Stomach (tissue), 9 donors: ENCODE measurements around the gene AIFM2. TPM values are rescaled to one million over a fixed set of nuclear protein-coding genes. Genes with fewer than 3 reads are reported as not detected.
"Not testable (repeated sequence)": the region's sequence is repeated elsewhere in the genome, so short reads cannot be mapped to it uniquely, and the experiment has no call there.

Experiments
- DNase-seq, 2 donors: peaks; one replicate each; pipeline versions ENCODE4 v3.0.0 to v3.0.0-alpha.2; 2013 to 2019
- H3K27ac ChIP-seq, 5 donors: fragments of 200-600 bp in 4 of 5; sonication (generic) in 4 of 5; one replicate each; pipeline ENCODE4 v1.5.1; 2013 to 2019; ENCODE audit warnings: mild to moderate bottlenecking in 1 of 5, moderate library complexity in 1 of 5
- H3K27me3 ChIP-seq, 3 donors: fragments of 200-600 bp; sonication (generic); one replicate each; pipeline ENCODE4 v1.5.1; 2017 to 2019; ENCODE audit warnings: mixed run types in 1 of 3
- H3K36me3 ChIP-seq, 4 donors: fragments of 200-600 bp; sonication (generic); 1 replicate in 3 of 4; 2 replicates in 1 of 4; pipeline ENCODE4 v1.5.1; 2016 to 2019
- H3K4me1 ChIP-seq, 4 donors: fragments of 200-600 bp; sonication (generic); one replicate each; pipeline ENCODE4 v1.5.1; 2016 to 2019
- H3K4me3 ChIP-seq, 4 donors: fragments of 200-600 bp; sonication (generic) in 3 of 4; one replicate each; pipeline ENCODE4 v1.5.1; 2016 to 2019; ENCODE audit warnings: mild to moderate bottlenecking in 1 of 4
- H3K9me3 ChIP-seq, 4 donors: fragments of 200-600 bp; sonication (generic); one replicate each; pipeline ENCODE4 v1.5.1; 2016 to 2019
- EP300 ChIP-seq: sonication (generic); formaldehyde crosslinking; IDR thresholded peaks from one replicate; pipeline ENCODE4 v1.6.1; 2017; ENCODE audit warnings: antibody characterized with exemption
- POLR2A ChIP-seq, 4 donors: fragments of 450-650 bp; IDR thresholded peaks; one replicate each; pipeline ENCODE4 v1.6.1; 2016; ENCODE audit warnings: antibody characterized with exemption in 4 of 4, control low read depth in 2 of 4, mild to moderate bottlenecking in 1 of 4, moderate library complexity in 1 of 4
- POLR2AphosphoS5 ChIP-seq, 3 donors: sonication (generic); formaldehyde crosslinking; IDR thresholded peaks; one replicate each; pipeline ENCODE4 v1.6.1; 2016; ENCODE audit warnings: antibody characterized with exemption in 3 of 3
- WGBS, 5 donors: extraction: QIAGEN DNeasy Blood & Tissue Kit in 3 of 5; methylation state at CpG; one replicate each; pipeline versions ENCODE4 v1.1.5 to v1.1.7; 2013 to 2018; 5-methylcytosine and 5-hydroxymethylcytosine counted together
- intact Hi-C: fragments of 100-400 bp; cut with DNase I; formaldehyde crosslinking; loops from one replicate; pipeline ENCODE4 v1.15.1; 2023; ENCODE audit warnings: low total_unique reads
- polyA plus RNA-seq, 3 donors: library from polyadenylated mRNA; stranded (reverse); fragments of 200-250 nt; gene quantifications; one replicate each; pipeline ENCODE4 v1.2.3, GENCODE V29; 2013
- total RNA-seq, 5 donors: library from RNA; depleted of rRNA; stranded (reverse); fragments of >200 nt; gene quantifications; one replicate each; pipeline versions ENCODE4 v1.1.0 to v1.2.3, GENCODE V29; 2014 to 2016
- TF ChIP-seq, protein P1 (sequence below), 7 experiments: fragments of 450-650 bp in 4 of 7; fragments of 200-600 bp in 3 of 7; sonication (generic) in 3 of 7; IDR thresholded peaks; one replicate each; pipeline ENCODE4 v1.5.1; 2016 to 2019; ENCODE audit warnings: antibody characterized with exemption in 7 of 7, control low read depth in 2 of 7, mild to moderate bottlenecking in 1 of 7
- donor health status: healthy with polysubstance abuse.
- donor health status: Bipolar disorder and iron deficiency.
- donor health status: healthy.

Gene AIFM2
- total and polyA plus RNA-seq, 8 donors: 4.5 to 14.5 (median 6.1) TPM

DNA sequence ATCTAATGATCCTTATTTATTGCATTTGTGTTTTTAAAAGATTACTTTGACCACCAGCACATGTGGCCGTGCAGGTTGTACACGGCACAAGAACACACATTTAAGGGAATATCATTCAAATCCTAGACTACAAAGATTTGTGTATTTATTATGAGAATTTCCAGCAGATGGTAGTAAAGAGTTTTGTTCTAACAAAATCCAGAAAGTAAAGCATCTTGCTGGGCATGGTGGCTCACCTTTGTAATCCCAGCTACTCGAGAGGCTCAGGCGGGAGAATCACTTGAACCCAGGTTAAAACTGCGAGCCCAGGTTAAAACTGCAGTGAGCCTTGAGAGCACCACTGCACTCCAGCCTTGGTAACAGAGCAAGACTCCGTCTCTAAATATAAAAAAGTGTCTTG is 48.4 kb downstream of the AIFM2 start:
- Histone ChIP-seq H3K27me3 (no peaks in the 10 kb centered on the region), H3K9me3 (no peaks in the 10 kb centered on the region), H3K27ac (no peak overlapping the region), H3K4me1 (no peaks in the 10 kb centered on the region), H3K36me3 (peaks cover 0 to 3% (median under 1%) of the 10 kb centered on the region in 4 donors), H3K4me3 (no peak overlapping the region)
- TF ChIP-seq, protein P1, sequence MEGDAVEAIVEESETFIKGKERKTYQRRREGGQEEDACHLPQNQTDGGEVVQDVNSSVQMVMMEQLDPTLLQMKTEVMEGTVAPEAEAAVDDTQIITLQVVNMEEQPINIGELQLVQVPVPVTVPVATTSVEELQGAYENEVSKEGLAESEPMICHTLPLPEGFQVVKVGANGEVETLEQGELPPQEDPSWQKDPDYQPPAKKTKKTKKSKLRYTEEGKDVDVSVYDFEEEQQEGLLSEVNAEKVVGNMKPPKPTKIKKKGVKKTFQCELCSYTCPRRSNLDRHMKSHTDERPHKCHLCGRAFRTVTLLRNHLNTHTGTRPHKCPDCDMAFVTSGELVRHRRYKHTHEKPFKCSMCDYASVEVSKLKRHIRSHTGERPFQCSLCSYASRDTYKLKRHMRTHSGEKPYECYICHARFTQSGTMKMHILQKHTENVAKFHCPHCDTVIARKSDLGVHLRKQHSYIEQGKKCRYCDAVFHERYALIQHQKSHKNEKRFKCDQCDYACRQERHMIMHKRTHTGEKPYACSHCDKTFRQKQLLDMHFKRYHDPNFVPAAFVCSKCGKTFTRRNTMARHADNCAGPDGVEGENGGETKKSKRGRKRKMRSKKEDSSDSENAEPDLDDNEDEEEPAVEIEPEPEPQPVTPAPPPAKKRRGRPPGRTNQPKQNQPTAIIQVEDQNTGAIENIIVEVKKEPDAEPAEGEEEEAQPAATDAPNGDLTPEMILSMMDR (IDR thresholded peaks at IDR 0.05): no peak
- TF ChIP-seq POLR2A (IDR thresholded peaks at IDR 0.05) (no peak), EP300 (no peak), POLR2AphosphoS5 (IDR thresholded peaks at IDR 0.05) (no peak)
- intact Hi-C loops: no loop called here
- DNase-seq: no peak
- WGBS, 5 donors: 87 to 95% (median 91%) methylated on average over 6 of the region's 6 CpGs

GRCh38 chr10:70080789-70081188 is 51.8 kb downstream of the AIFM2 start:
- WGBS, 5 donors: 91 to 100% (median 93%) methylated on average over 2 of the region's 2 CpGs
- DNase-seq, H3K4me1 ChIP-seq, H3K36me3 ChIP-seq, H3K27me3 ChIP-seq, intact Hi-C loops, H3K9me3 ChIP-seq, H3K4me3 ChIP-seq, H3K27ac ChIP-seq: not testable (repeated sequence)

DNA sequence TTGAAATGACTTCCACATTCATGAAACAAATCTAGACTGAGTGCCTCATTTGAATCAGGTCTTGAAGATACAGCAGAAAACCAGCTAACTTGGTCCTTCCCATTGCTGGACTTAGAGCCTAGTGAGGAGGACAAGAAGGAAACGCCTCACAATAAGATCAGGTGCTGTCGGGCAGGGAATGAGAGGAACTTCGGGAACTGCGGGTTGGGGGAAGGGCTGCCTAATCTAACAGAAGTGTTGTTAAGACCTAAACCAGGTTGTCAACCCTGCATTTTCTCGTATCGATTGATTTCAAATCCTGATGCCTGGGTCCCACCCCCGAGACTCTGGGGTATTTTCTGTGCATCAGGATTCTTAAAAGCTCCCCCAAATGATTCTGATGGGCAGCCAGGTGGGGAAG is 53.7 kb downstream of the AIFM2 start:
- H3K9me3 ChIP-seq: no peaks in the 10 kb centered on the region
- no peak overlapping the region for H3K27ac ChIP-seq
- no peak overlapping the region for H3K4me3 ChIP-seq
- DNase-seq: no peak
- WGBS, 5 donors: 84 to 94% (median 93%) methylated on average over 7 of the region's 7 CpGs
- peaks cover 0 to 13% (median 3%) of the 10 kb centered on the region in 4 donors for H3K36me3 ChIP-seq
- intact Hi-C loops: no loop called here
- H3K27me3 ChIP-seq: no peaks in the 10 kb centered on the region
- no peaks in the 10 kb centered on the region for H3K4me1 ChIP-seq
- TF ChIP-seq EP300 (no peak), POLR2A (IDR thresholded peaks at IDR 0.05) (no peak), POLR2AphosphoS5 (IDR thresholded peaks at IDR 0.05) (no peak)
- TF ChIP-seq, protein P1 (IDR thresholded peaks at IDR 0.05): no peak

GRCh38 chr10:70078329-70078728 is 54.3 kb downstream of the AIFM2 start:
- intact Hi-C loops: no loop called here
- no peaks in the 10 kb centered on the region for H3K9me3 ChIP-seq
- no peak for DNase-seq
- no peaks in the 10 kb centered on the region for H3K4me1 ChIP-seq
- H3K27me3 ChIP-seq: no peaks in the 10 kb centered on the region
- TF ChIP-seq POLR2A (IDR thresholded peaks at IDR 0.05): no peak
- TF ChIP-seq POLR2AphosphoS5 (IDR thresholded peaks at IDR 0.05): no peak
- TF ChIP-seq EP300: no peak
- TF ChIP-seq, protein P1 (IDR thresholded peaks at IDR 0.05): no peak
- H3K36me3 ChIP-seq: peaks cover 0 to 13% (median 3%) of the 10 kb centered on the region in 4 donors
- WGBS, 5 donors: 86 to 94% (median 90%) methylated on average over 5 of the region's 5 CpGs
- no peak overlapping the region for H3K27ac ChIP-seq
- no peak overlapping the region for H3K4me3 ChIP-seq

GRCh38 chr10:70074971-70075370 is 57.7 kb downstream of the AIFM2 start:
- Histone ChIP-seq H3K27me3 (no peaks in the 10 kb centered on the region), H3K27ac (no peak overlapping the region), H3K36me3 (peaks cover 0 to 13% (median 2%) of the 10 kb centered on the region in 4 donors), H3K4me1 (no peaks in the 10 kb centered on the region), H3K9me3 (no peaks in the 10 kb centered on the region), H3K4me3 (no peak overlapping the region)
- WGBS, 5 donors: 95 to 98% (median 96%) methylated on average over 2 of the region's 2 CpGs
- intact Hi-C loops: no loop called here
- no peak for DNase-seq
- TF ChIP-seq POLR2A (IDR thresholded peaks at IDR 0.05): no peak
- TF ChIP-seq EP300: no peak
- TF ChIP-seq, protein P1 (IDR thresholded peaks at IDR 0.05): no peak
- TF ChIP-seq POLR2AphosphoS5 (IDR thresholded peaks at IDR 0.05): no peak
